Measurements from ENCODE around the gene FAM13C. TPM values are rescaled to one million over a fixed set of nuclear protein-coding genes. Genes with fewer than 3 reads are reported as not detected.

The FAM13C gene
- total RNA-seq, 1 experiment from 2014 or later, result not detected

DNA sequence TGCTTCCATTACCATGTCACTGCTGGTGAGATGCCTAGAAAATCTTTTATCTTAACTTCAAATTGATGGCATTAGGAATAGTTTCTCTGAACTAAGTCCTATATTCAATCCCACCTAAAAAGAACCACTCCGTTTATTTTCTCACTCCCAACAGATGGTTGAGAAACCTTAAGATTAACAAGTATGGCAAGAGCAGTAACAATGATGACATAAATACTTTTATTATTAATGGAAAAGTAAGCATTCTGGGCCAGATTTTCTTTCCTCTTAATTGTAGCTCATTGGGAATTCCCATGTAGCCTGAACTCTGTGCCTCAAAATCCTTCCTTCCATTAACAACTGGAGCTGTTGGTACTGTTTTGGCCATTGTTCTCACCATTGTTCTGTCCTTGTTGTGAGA, 21.1 kb upstream of the FAM13C start:
- no peak overlapping the region for H3K4me3 Mint-ChIP-seq (ENCODE audit: unreplicated experiment)
- no TSS peak for BruUV-seq (replicated peaks)
- CTCF ChIA-PET, result interaction anchor here (0.7 kb wide), 1 partner anchor 865 kb away, joined by 3 read pairs; no protein-coding TSS in a partner anchor
- POLR2A ChIA-PET, result no interaction called here
- no peaks in the 10 kb centered on the region for H3K9me3 Mint-ChIP-seq (ENCODE audit: unreplicated experiment)
- DNase-seq (ENCODE audit: unreplicated experiment), result no peak
- no peaks in the 10 kb centered on the region for H3K27me3 Mint-ChIP-seq (ENCODE audit: insufficient read depth, unreplicated experiment)
- H3K27ac Mint-ChIP-seq (ENCODE audit: low read depth, unreplicated experiment), result no peak overlapping the region
- H3K36me3 Mint-ChIP-seq (ENCODE audit: insufficient read depth, unreplicated experiment), result no peaks in the 10 kb centered on the region
- TF ChIP-seq, protein P1, sequence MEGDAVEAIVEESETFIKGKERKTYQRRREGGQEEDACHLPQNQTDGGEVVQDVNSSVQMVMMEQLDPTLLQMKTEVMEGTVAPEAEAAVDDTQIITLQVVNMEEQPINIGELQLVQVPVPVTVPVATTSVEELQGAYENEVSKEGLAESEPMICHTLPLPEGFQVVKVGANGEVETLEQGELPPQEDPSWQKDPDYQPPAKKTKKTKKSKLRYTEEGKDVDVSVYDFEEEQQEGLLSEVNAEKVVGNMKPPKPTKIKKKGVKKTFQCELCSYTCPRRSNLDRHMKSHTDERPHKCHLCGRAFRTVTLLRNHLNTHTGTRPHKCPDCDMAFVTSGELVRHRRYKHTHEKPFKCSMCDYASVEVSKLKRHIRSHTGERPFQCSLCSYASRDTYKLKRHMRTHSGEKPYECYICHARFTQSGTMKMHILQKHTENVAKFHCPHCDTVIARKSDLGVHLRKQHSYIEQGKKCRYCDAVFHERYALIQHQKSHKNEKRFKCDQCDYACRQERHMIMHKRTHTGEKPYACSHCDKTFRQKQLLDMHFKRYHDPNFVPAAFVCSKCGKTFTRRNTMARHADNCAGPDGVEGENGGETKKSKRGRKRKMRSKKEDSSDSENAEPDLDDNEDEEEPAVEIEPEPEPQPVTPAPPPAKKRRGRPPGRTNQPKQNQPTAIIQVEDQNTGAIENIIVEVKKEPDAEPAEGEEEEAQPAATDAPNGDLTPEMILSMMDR (IDR thresholded peaks at IDR 0.05; ENCODE audit: unreplicated experiment), result no peak
- intact Hi-C loops (cut with micrococcal nuclease), result no loop called here
- peaks cover 8% of the 10 kb centered on the region for H3K4me1 Mint-ChIP-seq (ENCODE audit: insufficient read depth, unreplicated experiment)

DNA sequence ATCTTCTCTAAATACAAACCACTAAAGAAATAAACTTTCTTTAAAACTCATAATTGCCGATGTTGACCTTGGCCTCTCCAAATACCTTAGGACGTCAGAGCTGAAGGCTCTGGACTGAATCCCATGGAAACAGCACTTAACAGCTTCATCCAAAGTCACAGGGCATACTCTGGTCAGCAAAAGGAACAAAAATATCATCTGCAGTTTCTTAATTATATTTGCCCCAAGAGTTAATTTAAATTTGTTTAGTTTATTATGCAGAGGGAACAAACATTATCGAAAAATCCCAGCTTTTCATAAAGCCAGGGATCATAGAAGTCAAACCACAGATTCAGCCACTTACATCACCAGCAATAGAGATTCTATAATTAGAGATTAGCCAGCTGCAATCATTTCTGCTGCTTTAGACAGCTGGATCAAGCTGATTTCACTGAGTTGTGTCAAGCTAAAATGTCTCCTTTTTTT, 20.5 kb upstream of the FAM13C start:
- Mint-ChIP-seq H3K27ac (ENCODE audit: low read depth, unreplicated experiment) (no peak overlapping the region), H3K27me3 (ENCODE audit: insufficient read depth, unreplicated experiment) (no peaks in the 10 kb centered on the region), H3K36me3 (ENCODE audit: insufficient read depth, unreplicated experiment) (no peaks in the 10 kb centered on the region), H3K4me3 (ENCODE audit: unreplicated experiment) (no peak overlapping the region), H3K4me1 (ENCODE audit: insufficient read depth, unreplicated experiment) (peaks cover 3% of the 10 kb centered on the region), H3K9me3 (ENCODE audit: unreplicated experiment) (no peaks in the 10 kb centered on the region)
- DNase-seq (ENCODE audit: unreplicated experiment), result no peak
- TF ChIP-seq, protein P1 (IDR thresholded peaks at IDR 0.05; ENCODE audit: unreplicated experiment), result no peak
- ChIA-PET CTCF (interaction anchor here (0.7 kb wide), 1 partner anchor 866 kb away, joined by 3 read pairs; no protein-coding TSS in a partner anchor), POLR2A (no interaction called here)
- intact Hi-C loops (cut with micrococcal nuclease), result no loop called here
- no TSS peak for BruUV-seq (replicated peaks)

DNA sequence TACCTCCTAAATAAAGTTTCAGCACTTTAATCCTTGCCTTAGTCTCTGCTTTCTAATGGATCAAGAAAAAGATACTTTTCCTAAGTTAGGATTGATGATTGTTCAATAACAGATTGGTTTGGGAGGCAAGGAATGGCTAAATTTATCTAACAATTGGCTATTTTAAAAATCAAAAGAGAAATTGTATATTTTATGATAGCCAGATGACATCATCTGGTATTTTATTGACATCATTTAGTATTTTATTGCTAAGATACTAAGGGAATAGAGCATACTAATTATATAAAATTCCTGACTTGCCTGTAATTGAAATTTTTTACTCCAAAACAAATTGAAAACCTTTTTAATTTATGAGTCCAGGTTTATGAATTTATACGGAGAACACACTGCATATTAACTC, 19.3 kb upstream of the FAM13C start:
- TF ChIP-seq, protein P1 (IDR thresholded peaks at IDR 0.05; ENCODE audit: unreplicated experiment), result no peak
- BruUV-seq (replicated peaks), result no TSS peak
- Mint-ChIP-seq H3K4me1 (ENCODE audit: insufficient read depth, unreplicated experiment) (no peaks in the 10 kb centered on the region), H3K36me3 (ENCODE audit: insufficient read depth, unreplicated experiment) (no peaks in the 10 kb centered on the region), H3K9me3 (ENCODE audit: unreplicated experiment) (no peaks in the 10 kb centered on the region), H3K4me3 (ENCODE audit: unreplicated experiment) (no peak overlapping the region), H3K27me3 (ENCODE audit: insufficient read depth, unreplicated experiment) (no peaks in the 10 kb centered on the region), H3K27ac (ENCODE audit: low read depth, unreplicated experiment) (no peak overlapping the region)
- intact Hi-C loops (cut with micrococcal nuclease), result no loop called here
- ChIA-PET POLR2A (interaction anchor here (0.6 kb wide), 1 partner anchor 88 kb away, joined by 3 read pairs; no protein-coding TSS in a partner anchor), CTCF (no interaction called here)
- no peak for DNase-seq (ENCODE audit: unreplicated experiment)

DNA sequence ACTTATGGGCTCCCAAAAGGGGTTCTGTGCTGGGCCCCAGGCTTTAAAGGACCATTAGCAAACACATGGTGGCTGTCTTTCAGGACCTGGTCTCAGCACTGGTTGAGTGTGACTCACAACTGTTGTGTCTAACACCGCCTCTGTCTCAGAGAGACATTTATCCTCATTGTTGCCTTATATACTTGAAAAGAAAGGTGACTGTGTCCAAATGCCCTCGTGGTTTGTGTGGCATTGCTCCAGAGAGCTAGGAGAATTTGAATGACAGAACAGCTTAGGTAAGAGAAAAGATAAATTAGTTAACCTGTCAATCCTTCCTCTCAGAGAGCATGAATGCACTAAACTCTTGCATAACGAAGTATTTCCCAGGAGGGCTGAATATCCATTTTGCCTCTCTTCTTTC, 14.5 kb upstream of the FAM13C start:
- Mint-ChIP-seq H3K4me1 (ENCODE audit: insufficient read depth, unreplicated experiment) (no peaks in the 10 kb centered on the region), H3K27me3 (ENCODE audit: insufficient read depth, unreplicated experiment) (no peaks in the 10 kb centered on the region), H3K27ac (ENCODE audit: low read depth, unreplicated experiment) (no peak overlapping the region), H3K4me3 (ENCODE audit: unreplicated experiment) (no peak overlapping the region), H3K36me3 (ENCODE audit: insufficient read depth, unreplicated experiment) (no peaks in the 10 kb centered on the region), H3K9me3 (ENCODE audit: unreplicated experiment) (no peaks in the 10 kb centered on the region)
- no TSS peak for BruUV-seq (replicated peaks)
- ChIA-PET POLR2A (no interaction called here), CTCF (no interaction called here)
- no peak for DNase-seq (ENCODE audit: unreplicated experiment)
- intact Hi-C loops (cut with micrococcal nuclease), result no loop called here
- TF ChIP-seq, protein P1 (IDR thresholded peaks at IDR 0.05; ENCODE audit: unreplicated experiment), result no peak
